Cardiac muscle cell (in vitro differentiated cells and primary cell): ENCODE data around the gene SLC51A. TPM values are rescaled to one million over a fixed set of nuclear protein-coding genes. Genes with fewer than 3 reads are reported as not detected.
A peak's percentile ranks its signal among the peaks of the same experiment; 100 is the strongest.

Experiments used
- DNase-seq, 2 donors: peaks; one replicate each; pipeline versions ENCODE4 v3.0.0 to v3.0.0-alpha.2; 2010 to 2017; ENCODE audit warnings: low read depth in 1 of 2, low spot score in 1 of 2
- H3K27ac ChIP-seq: fragments of 200-600 bp; sonication (generic); 2 replicates; pipeline ENCODE4 v1.5.1; 2016
- H3K27me3 ChIP-seq: fragments of 200-600 bp; sonication (generic); 2 replicates; pipeline ENCODE4 v1.6.0; 2016; ENCODE audit warnings: control low read depth
- H3K36me3 ChIP-seq: fragments of 200-600 bp; sonication (generic); 2 replicates; pipeline ENCODE4 v1.5.1; 2016; ENCODE audit warnings: control low read depth
- H3K4me1 ChIP-seq: fragments of 200-600 bp; sonication (generic); 2 replicates; pipeline ENCODE4 v1.8.1; 2017; ENCODE audit warnings: low read depth, mild to moderate bottlenecking, mixed run types
- H3K4me3 ChIP-seq: fragments of 200-600 bp; sonication (generic); 2 replicates; pipeline ENCODE4 v1.5.1; 2016; ENCODE audit warnings: mild to moderate bottlenecking
- H3K9me3 ChIP-seq: fragments of 200-600 bp; sonication (generic); 2 replicates; pipeline ENCODE4 v1.5.1; 2017; ENCODE audit warnings: low read depth, mild to moderate bottlenecking, control low read depth
- polyA plus RNA-seq: library from polyadenylated mRNA; unstranded; fragments of >200 nt; fragmentation: Nextera tagmentation; extraction: Ambion mirVana; gene quantifications from 2 replicates; pipeline ENCODE4 v1.2.1, GENCODE V29; 2016
- total RNA-seq: library from RNA; depleted of rRNA; stranded (reverse); fragments of >200 nt; gene quantifications from 2 replicates; pipeline ENCODE4 v1.2.3, GENCODE V29; 2016
- TF ChIP-seq, protein P1 (sequence below): IDR thresholded peaks from 2 replicates; pipeline ENCODE4 v1.5.1; 2012; ENCODE audit warnings: low read depth, mild to moderate bottlenecking, low read length

Gene SLC51A
- total and polyA plus RNA-seq, 2 experiments from 2014 or later = 3.9 TPM; not detected in 1

GRCh38 chr3:196260784-196261183, 44.5 kb downstream of the SLC51A start:
- Histone ChIP-seq H3K9me3 (no peaks in the 10 kb centered on the region), H3K4me3 (no peak overlapping the region), H3K27ac (no peak overlapping the region), H3K4me1 (no peaks in the 10 kb centered on the region), H3K36me3 (peaks cover 34% of the 10 kb centered on the region), H3K27me3 (no peaks in the 10 kb centered on the region)
- DNase-seq = no peak
- TF ChIP-seq, protein P1, sequence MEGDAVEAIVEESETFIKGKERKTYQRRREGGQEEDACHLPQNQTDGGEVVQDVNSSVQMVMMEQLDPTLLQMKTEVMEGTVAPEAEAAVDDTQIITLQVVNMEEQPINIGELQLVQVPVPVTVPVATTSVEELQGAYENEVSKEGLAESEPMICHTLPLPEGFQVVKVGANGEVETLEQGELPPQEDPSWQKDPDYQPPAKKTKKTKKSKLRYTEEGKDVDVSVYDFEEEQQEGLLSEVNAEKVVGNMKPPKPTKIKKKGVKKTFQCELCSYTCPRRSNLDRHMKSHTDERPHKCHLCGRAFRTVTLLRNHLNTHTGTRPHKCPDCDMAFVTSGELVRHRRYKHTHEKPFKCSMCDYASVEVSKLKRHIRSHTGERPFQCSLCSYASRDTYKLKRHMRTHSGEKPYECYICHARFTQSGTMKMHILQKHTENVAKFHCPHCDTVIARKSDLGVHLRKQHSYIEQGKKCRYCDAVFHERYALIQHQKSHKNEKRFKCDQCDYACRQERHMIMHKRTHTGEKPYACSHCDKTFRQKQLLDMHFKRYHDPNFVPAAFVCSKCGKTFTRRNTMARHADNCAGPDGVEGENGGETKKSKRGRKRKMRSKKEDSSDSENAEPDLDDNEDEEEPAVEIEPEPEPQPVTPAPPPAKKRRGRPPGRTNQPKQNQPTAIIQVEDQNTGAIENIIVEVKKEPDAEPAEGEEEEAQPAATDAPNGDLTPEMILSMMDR = no peak

GRCh38 chr3:196263819-196264218, 47.5 kb downstream of the SLC51A start:
- Histone ChIP-seq H3K4me1 (no peaks in the 10 kb centered on the region), H3K4me3 (no peak overlapping the region), H3K27me3 (no peaks in the 10 kb centered on the region), H3K9me3 (no peaks in the 10 kb centered on the region), H3K36me3 (peaks cover 21% of the 10 kb centered on the region), H3K27ac (no peak overlapping the region)
- TF ChIP-seq, protein P1 = no peak
- no peak for DNase-seq

DNA sequence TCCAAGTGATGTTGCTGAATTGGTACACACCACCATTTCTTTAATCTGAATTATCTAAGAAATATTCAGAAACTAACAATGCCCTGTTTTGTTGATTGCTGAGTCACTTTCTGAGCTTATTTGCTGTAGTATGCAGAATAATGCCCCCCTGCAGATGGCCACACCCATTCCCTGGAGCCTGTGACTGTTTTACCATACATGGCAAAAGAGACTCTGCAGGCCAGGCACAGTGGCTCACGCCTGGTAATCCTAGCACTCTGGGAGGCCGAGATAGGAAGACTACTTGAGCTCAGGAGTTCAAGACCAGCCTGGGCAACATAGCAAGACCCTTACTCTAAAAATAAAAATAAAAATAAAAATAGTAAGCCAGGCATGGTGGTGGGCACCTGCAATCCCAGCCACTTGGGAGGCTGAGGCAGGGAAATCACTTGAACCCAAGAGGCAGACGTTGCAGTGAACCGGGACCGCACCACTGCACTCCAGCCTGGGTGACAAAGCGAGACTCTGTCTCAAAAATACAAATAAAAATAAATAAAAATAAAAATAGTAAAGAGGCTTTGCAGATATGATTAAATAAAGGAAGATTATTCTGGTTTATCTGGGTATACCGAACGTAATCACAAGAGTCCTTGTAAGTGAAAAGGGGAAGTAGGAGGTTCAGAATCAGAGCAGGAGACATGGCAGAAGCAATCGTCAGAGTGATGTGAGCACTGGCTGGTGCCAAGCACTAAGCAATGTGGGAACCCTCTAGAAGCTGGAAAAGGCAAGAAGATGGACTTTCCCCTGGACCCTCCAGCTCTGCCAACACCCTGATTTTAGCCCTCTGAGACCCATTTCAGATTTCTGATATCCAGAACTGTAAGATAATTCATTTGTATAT, 52.2 kb downstream of the SLC51A start:
- H3K4me1 ChIP-seq = no peaks in the 10 kb centered on the region
- no peak overlapping the region for H3K4me3 ChIP-seq
- no peaks in the 10 kb centered on the region for H3K9me3 ChIP-seq
- peak in 1 of 2 donors; percentile 75 for DNase-seq
- H3K27me3 ChIP-seq = no peaks in the 10 kb centered on the region
- TF ChIP-seq, protein P1 = no peak
- no peak overlapping the region for H3K27ac ChIP-seq
- peaks cover 10% of the 10 kb centered on the region for H3K36me3 ChIP-seq

DNA sequence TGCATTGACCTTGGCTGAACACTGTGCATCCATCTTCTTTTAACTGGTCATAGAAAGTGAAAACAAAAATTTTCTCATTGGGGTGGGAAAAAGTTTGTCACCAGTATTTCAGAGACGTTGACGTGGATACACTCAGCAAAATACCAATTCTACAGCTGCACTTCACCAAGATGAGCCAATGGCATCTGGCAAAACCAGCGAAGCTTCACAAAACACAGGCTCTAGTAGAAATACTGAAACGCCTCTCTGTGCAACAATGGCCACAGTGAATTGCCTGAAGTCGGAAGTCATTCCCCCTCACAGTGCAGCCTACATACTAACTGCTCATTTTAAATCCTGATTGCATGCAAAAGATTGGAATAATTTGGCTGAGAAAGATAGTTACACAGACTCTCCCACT, 54.2 kb downstream of the SLC51A start:
- H3K27ac ChIP-seq = no peak overlapping the region
- no peaks in the 10 kb centered on the region for H3K9me3 ChIP-seq
- peaks cover 3% of the 10 kb centered on the region for H3K36me3 ChIP-seq
- H3K4me1 ChIP-seq = no peaks in the 10 kb centered on the region
- H3K4me3 ChIP-seq = no peak overlapping the region
- H3K27me3 ChIP-seq = no peaks in the 10 kb centered on the region
- no peak for DNase-seq
- TF ChIP-seq, protein P1 = no peak

- TF ChIP-seq, protein P1 = no peak
- no peak overlapping the region for H3K4me3 ChIP-seq
- H3K4me1 ChIP-seq = no peaks in the 10 kb centered on the region
- no peaks in the 10 kb centered on the region for H3K9me3 ChIP-seq
- no peaks in the 10 kb centered on the region for H3K36me3 ChIP-seq
- H3K27ac ChIP-seq = no peak overlapping the region
- no peak for DNase-seq
- H3K27me3 ChIP-seq = no peaks in the 10 kb centered on the region
Measured at GRCh38 chr3:196272826-196273225, 56.5 kb downstream of the SLC51A start.
